Panc1 (cell line): ENCODE measurements around the gene NTN4. TPM values are rescaled to one million over a fixed set of nuclear protein-coding genes. Genes with fewer than 3 reads are reported as not detected.
A peak's percentile ranks its signal among the peaks of the same experiment; 100 is the strongest.

Experiments used
- ATAC-seq: fragments of 200-7000 bp; cut with Tn5 transposase; 2 replicates; pipeline ENCODE4 v1.9.1; 2020; ENCODE audit warnings: mild to moderate bottlenecking, moderate library complexity
- BruUV-seq: library from RNA; stranded (reverse); fragments of 400-500 nt; replicated peaks from 2 replicates; lab custom pipeline; 2021; lab: Mats Ljungman, UMichigan
- CTCF ChIA-PET: fragments of 300-600 bp; sonication (Branson Sonifier 250); formaldehyde crosslinking; loops from one replicate; lab custom pipeline; 2022; ENCODE audit warnings: antibody characterized with exemption; lab: Charles Lee
- POLR2A ChIA-PET: fragments of 300-600 bp; sonication (Branson Sonifier 250); formaldehyde crosslinking; loops from one replicate; lab custom pipeline; 2022; ENCODE audit warnings: antibody characterized with exemption; lab: Charles Lee
- DNase-seq: peaks from one replicate; pipeline ENCODE4 v3.0.0-alpha.2; 2010; ENCODE audit warnings: low read depth, low spot score
- H3K27ac ChIP-seq: 2 replicates; pipeline ENCODE4 v1.5.1; 2011; ENCODE audit warnings: mild to moderate bottlenecking, low read length, inconsistent platforms
- H3K27me3 ChIP-seq: fragments of 200-500 bp; sonication (Bioruptor generic); 2 replicates; pipeline ENCODE4 v1.6.0; 2014; ENCODE audit warnings: low read length, inconsistent platforms; ENCODE audit not compliant: control insufficient read depth, insufficient read depth
- H3K36me3 ChIP-seq: fragments of 200-500 bp; sonication (Bioruptor generic); 2 replicates; pipeline ENCODE4 v1.5.1; 2014; ENCODE audit warnings: inconsistent platforms, mild to moderate bottlenecking, low read length, moderate library complexity; ENCODE audit not compliant: control insufficient read depth, insufficient read depth
- H3K4me1 ChIP-seq: 2 replicates; pipeline ENCODE4 v1.5.1; 2011; ENCODE audit warnings: inconsistent platforms, mild to moderate bottlenecking, low read length, moderate library complexity; ENCODE audit not compliant: control insufficient read depth, insufficient read depth
- H3K4me3 ChIP-seq, 2 experiments: 2 replicates each; pipeline ENCODE4 v1.5.1; 2011 to 2012; ENCODE audit warnings: low read depth in 2 of 2, low read length in 2 of 2, mild to moderate bottlenecking in 2 of 2, inconsistent platforms in 1 of 2, moderate library complexity in 1 of 2
- H3K9me3 ChIP-seq: fragments of 200-500 bp; sonication (Bioruptor generic); 2 replicates; pipeline ENCODE4 v1.5.1; 2014; ENCODE audit warnings: low read depth, mild to moderate bottlenecking, inconsistent platforms, low read length, moderate library complexity; ENCODE audit not compliant: control insufficient read depth, insufficient read depth
- CTCF ChIP-seq: fragments of 450-650 bp; IDR thresholded peaks from 2 replicates; pipeline ENCODE4 v1.5.1; 2017; ENCODE audit warnings: mild to moderate bottlenecking
- POLR2AphosphoS5 ChIP-seq: IDR thresholded peaks from 2 replicates; pipeline ENCODE4 v1.6.1; 2012; ENCODE audit warnings: mild to moderate bottlenecking, low read depth, low read length, moderate library complexity
- REST ChIP-seq, 2 experiments: IDR thresholded peaks; 2 replicates each; pipeline ENCODE4 v1.6.1; 2011 to 2012; ENCODE audit warnings: low read depth in 2 of 2, control low read depth in 1 of 2, low read length in 1 of 2, mild to moderate bottlenecking in 1 of 2, moderate library complexity in 1 of 2; ENCODE audit not compliant: insufficient read depth in 1 of 2
- SIN3A ChIP-seq: IDR thresholded peaks from 2 replicates; pipeline ENCODE4 v1.6.1; 2012; ENCODE audit warnings: low read depth, mild to moderate bottlenecking, low read length, moderate library complexity, borderline replicate concordance; ENCODE audit not compliant: insufficient read depth
- TCF7L2 ChIP-seq: IDR thresholded peaks from 2 replicates; pipeline ENCODE4 v1.6.1; 2011; ENCODE audit warnings: mild to moderate bottlenecking, low read depth, low read length, inconsistent platforms
- in situ Hi-C: cut with HindIII; loops from 2 replicates; pipeline ENCODE4 v1.10.0; 2016; ENCODE audit warnings: low sequenced_read_pairs, low pct_unique_long_range_greater_than_20kb
- intact Hi-C: fragments of 100-400 bp; cut with micrococcal nuclease; formaldehyde crosslinking; loops from one replicate; pipeline ENCODE4 v1.10.0; 2022; ENCODE audit not compliant: unreplicated experiment
- total RNA-seq: library from RNA; stranded (reverse); gene quantifications from one replicate; pipeline ENCODE4 v1.2.1, GENCODE V29; 2021; ENCODE audit not compliant: unreplicated experiment

NTN4 gene
- total RNA-seq, 1 experiment from 2014 or later: 17.1 TPM

DNA sequence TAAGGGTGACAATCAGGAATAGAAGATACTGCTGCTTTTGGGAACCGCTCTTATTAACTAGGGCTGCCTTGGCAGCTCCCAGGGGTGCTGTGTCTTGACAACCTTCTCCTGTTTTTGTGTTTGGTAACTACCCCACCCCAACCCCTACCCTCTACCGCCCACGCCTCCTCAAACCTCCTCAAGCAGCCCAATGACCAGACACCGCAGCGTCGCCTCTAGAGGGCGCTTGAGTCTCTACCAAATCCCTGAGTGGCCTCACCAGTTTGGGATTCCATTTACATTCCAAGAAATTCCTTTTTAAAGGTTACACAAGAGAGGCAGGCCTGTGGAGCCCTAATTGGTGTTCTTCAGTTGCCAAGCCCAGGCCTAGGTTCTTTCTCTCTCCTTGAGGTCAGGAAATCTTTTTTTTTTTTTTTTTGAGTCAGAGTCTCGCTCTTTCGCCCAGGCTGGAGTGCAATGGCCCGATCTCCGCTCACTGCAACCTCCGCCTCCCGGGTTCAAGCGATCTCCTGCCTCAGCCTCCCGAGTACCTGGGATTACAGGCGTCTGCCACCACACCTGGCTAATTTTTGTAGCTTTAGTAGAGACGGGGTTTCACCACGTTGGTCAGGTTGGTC lies 166.9 kb downstream of the NTN4 start:
- no peaks in the 10 kb centered on the region; the same call in 1 of the 2 replicates for H3K27me3 ChIP-seq
- ATAC-seq: peak; percentile 95
- H3K4me1 ChIP-seq: 0 out of 2 replicates have a peak, but pooled peaks cover 4% of the 10 kb centered on the region
- H3K9me3 ChIP-seq: no peaks in the 10 kb centered on the region
- TF ChIP-seq REST (IDR thresholded peaks at IDR 0.05; ENCODE audit: insufficient read depth in 1 of 2, low read depth in 2 of 2, low read length in 1 of 2): no peak
- peak; percentile 88 for TF ChIP-seq CTCF
- no peak for TF ChIP-seq TCF7L2
- TF ChIP-seq POLR2AphosphoS5: no peak
- no peak overlapping the region for H3K27ac ChIP-seq
- POLR2A ChIA-PET: no interaction called here
- DNase-seq: no peak
- intact Hi-C loops (loop anchor here (5.0 kb wide), 1 partner anchor 194 kb away; no protein-coding TSS in a partner anchor), in situ Hi-C loops (no loop called here)
- H3K36me3 ChIP-seq: no peaks in the 10 kb centered on the region
- CTCF ChIA-PET: interaction anchor here (0.7 kb wide), 1 partner anchor 193 kb away, joined by 8 read pairs; no protein-coding TSS in a partner anchor
- no peak overlapping the region for H3K4me3 ChIP-seq
- no TSS peak for BruUV-seq

DNA sequence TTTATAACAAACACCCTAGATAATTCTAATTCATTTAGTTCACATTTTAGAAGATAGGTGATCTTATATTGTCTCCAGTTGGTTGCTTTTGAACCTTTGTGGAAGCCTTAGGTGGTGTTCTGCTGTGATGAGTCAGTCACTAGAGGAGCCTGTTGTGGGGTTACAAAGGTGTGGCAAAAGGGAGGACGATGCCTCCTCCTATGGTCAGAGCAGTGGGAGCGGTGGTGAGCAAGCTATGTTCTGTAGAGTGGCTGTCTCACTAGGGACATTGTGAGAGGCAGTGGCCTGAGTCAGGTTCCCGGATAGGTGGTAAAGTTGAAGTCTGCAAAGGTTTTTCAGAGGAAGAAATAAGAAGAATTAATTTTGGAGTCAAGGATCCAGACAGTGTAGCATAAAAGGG lies 167.7 kb downstream of the NTN4 start:
- Histone ChIP-seq H3K27ac (no peak overlapping the region), H3K4me1 (0 out of 2 replicates have a peak, but pooled peaks cover 4% of the 10 kb centered on the region), H3K36me3 (no peaks in the 10 kb centered on the region), H3K9me3 (no peaks in the 10 kb centered on the region), H3K27me3 (no peaks in the 10 kb centered on the region; the same call in 1 of the 2 replicates), H3K4me3 (no peak overlapping the region)
- no TSS peak for BruUV-seq
- intact Hi-C loops: loop anchor here (5.0 kb wide), 1 partner anchor 194 kb away; no protein-coding TSS in a partner anchor
- in situ Hi-C loops: no loop called here
- no peak for DNase-seq
- ChIA-PET POLR2A (no interaction called here), CTCF (no interaction called here)
- no peak for TF ChIP-seq REST (IDR thresholded peaks at IDR 0.05; ENCODE audit: insufficient read depth in 1 of 2, low read depth in 2 of 2, low read length in 1 of 2)
- no peak for TF ChIP-seq CTCF
- TF ChIP-seq TCF7L2: no peak
- no peak for TF ChIP-seq SIN3A
- TF ChIP-seq POLR2AphosphoS5: no peak
- ATAC-seq: no peak
